Measurements from ENCODE around the gene ITPR3.
A peak's percentile ranks its signal among the peaks of the same experiment; 100 is the strongest.

Gene ITPR3

GRCh38 chr6:33700391-33701050, 79.4 kb downstream of the ITPR3 start:
- DNase-seq (ENCODE audit: low read depth in 2 of 2) = peak; percentile 45 to 62

- no peak for DNase-seq (ENCODE audit: low read depth in 2 of 2)
Measured at GRCh38 chr6:33702345-33702977, 81.3 kb downstream of the ITPR3 start.

- DNase-seq (ENCODE audit: low read depth in 2 of 2) = no peak
Measured at GRCh38 chr6:33704215-33705066, 83.3 kb downstream of the ITPR3 start.

- DNase-seq (ENCODE audit: low read depth in 2 of 2) = no peak
Measured at GRCh38 chr6:33705268-33705885, 84.3 kb downstream of the ITPR3 start.

GRCh38 chr6:33705955-33706725, 85.0 kb downstream of the ITPR3 start:
- no peak for DNase-seq (ENCODE audit: low read depth in 2 of 2)

- DNase-seq (ENCODE audit: low read depth in 2 of 2) = no peak
Measured at GRCh38 chr6:33707771-33708170, 86.6 kb downstream of the ITPR3 start.

- DNase-seq (ENCODE audit: low read depth in 2 of 2) = no peak
Measured at GRCh38 chr6:33708516-33709204, 87.5 kb downstream of the ITPR3 start.

- no peak for DNase-seq (ENCODE audit: low read depth in 2 of 2)
Measured at GRCh38 chr6:33709605-33710295, 88.6 kb downstream of the ITPR3 start.

GRCh38 chr6:33710296-33711121, 89.4 kb downstream of the ITPR3 start:
- DNase-seq (ENCODE audit: low read depth in 2 of 2) = no peak

- peak; percentile 96 for DNase-seq (ENCODE audit: low read depth in 2 of 2)
Measured at GRCh38 chr6:33711140-33712129, 90.3 kb downstream of the ITPR3 start, which contains the start of gene UQCC2. Gene UQCC2 (minus strand): TSS chr6:33711700. CDS start chr6:33711686, 14 bp downstream.

- DNase-seq (ENCODE audit: low read depth in 2 of 2) = no peak
Measured at GRCh38 chr6:33712914-33713313, 91.8 kb downstream of the ITPR3 start.

- DNase-seq (ENCODE audit: low read depth in 2 of 2) = no peak
Measured at GRCh38 chr6:33713786-33714185, 92.7 kb downstream of the ITPR3 start.

GRCh38 chr6:33714385-33715040, 93.4 kb downstream of the ITPR3 start:
- no peak for DNase-seq (ENCODE audit: low read depth in 2 of 2)

- DNase-seq (ENCODE audit: low read depth in 2 of 2) = no peak
Measured at GRCh38 chr6:33716379-33716778, 95.3 kb downstream of the ITPR3 start.

GRCh38 chr6:33716890-33717632, 95.9 kb downstream of the ITPR3 start:
- DNase-seq (ENCODE audit: low read depth in 2 of 2) = no peak

GRCh38 chr6:33717934-33718455, 96.9 kb downstream of the ITPR3 start:
- DNase-seq (ENCODE audit: low read depth in 2 of 2) = no peak

Data from stimulated activated CD8-positive, alpha-beta memory T cell treated with anti-CD3 and anti-CD28 coated beads, Interleukin-2, amount 100 ng/mL, for 48 hours (primary cell).